CD4-positive, CD25-positive, alpha-beta regulatory T cell (primary cell): ENCODE results near the gene LMLN. TPM values are rescaled to one million over a fixed set of nuclear protein-coding genes. Genes with fewer than 3 reads are reported as not detected.

Experiments
- ATAC-seq, 2 donors: fragments of 150-1000 bp; cut with Tn5 transposase; one replicate each; pipeline ENCODE4 v1.10.0; 2021; ENCODE audit warnings: low read depth in 2 of 2, moderate number of reproducible peaks in 2 of 2, moderate library complexity in 1 of 2
- DNase-seq, 3 donors: peaks; one replicate each; pipeline versions ENCODE4 v3.0.0 to v3.0.0-alpha.2; 2012 to 2022; ENCODE audit warnings: mixed read lengths in 1 of 3
- H3K27ac ChIP-seq: one replicate; pipeline ENCODE4 v1.7.0; 2013; ENCODE audit warnings: mild to moderate bottlenecking, low read length; ENCODE audit not compliant: insufficient read depth, poor library complexity, severe bottlenecking
- H3K27me3 ChIP-seq: one replicate; pipeline ENCODE4 v1.7.0; 2013; ENCODE audit warnings: low read length; ENCODE audit not compliant: control insufficient read depth, insufficient read depth
- H3K36me3 ChIP-seq: one replicate; pipeline ENCODE4 v1.7.0; 2013; ENCODE audit warnings: mild to moderate bottlenecking, low read length, moderate library complexity; ENCODE audit not compliant: control insufficient read depth, insufficient read depth
- H3K4me1 ChIP-seq: 2 replicates; pipeline ENCODE4 v1.7.0; 2013; ENCODE audit warnings: mild to moderate bottlenecking, low read length; ENCODE audit not compliant: insufficient read depth, control insufficient read depth, poor library complexity, severe bottlenecking
- H3K4me3 ChIP-seq: one replicate; pipeline ENCODE4 v1.7.0; 2013; ENCODE audit warnings: low read depth, mild to moderate bottlenecking, low read length, moderate library complexity
- H3K9me3 ChIP-seq, 2 experiments: 1 replicate in 1 of 2; 2 replicates in 1 of 2; pipeline ENCODE4 v1.7.0; 2013; ENCODE audit warnings: low read length in 2 of 2, mild to moderate bottlenecking in 1 of 2, moderate library complexity in 1 of 2; ENCODE audit not compliant: control insufficient read depth in 2 of 2
- H3K27ac Mint-ChIP-seq, 3 donors: one replicate each; pipeline ENCODE4 v1.8.0; 2020 to 2022; ENCODE audit warnings: mild to moderate bottlenecking in 3 of 3, mixed read lengths in 3 of 3, moderate library complexity in 2 of 3
- H3K27me3 Mint-ChIP-seq: one replicate; pipeline ENCODE4 v1.8.0; 2022; ENCODE audit warnings: mild to moderate bottlenecking, mixed read lengths
- H3K36me3 Mint-ChIP-seq: one replicate; pipeline ENCODE4 v1.8.0; 2020; ENCODE audit warnings: mixed read lengths
- H3K4me1 Mint-ChIP-seq, 4 donors: one replicate each; pipeline ENCODE4 v1.8.0; 2020 to 2022; ENCODE audit warnings: mixed read lengths in 4 of 4, mild to moderate bottlenecking in 1 of 4
- H3K4me3 Mint-ChIP-seq, 4 donors: one replicate each; pipeline ENCODE4 v1.8.0; 2020 to 2022; ENCODE audit warnings: mild to moderate bottlenecking in 4 of 4, mixed read lengths in 4 of 4, moderate library complexity in 3 of 4
- H3K9me3 Mint-ChIP-seq, 7 donors: one replicate each; pipeline ENCODE4 v1.8.0; 2020 to 2022; ENCODE audit warnings: mixed read lengths in 7 of 7, mild to moderate bottlenecking in 3 of 7, moderate library complexity in 2 of 7
- polyA plus RNA-seq, 4 donors: library from polyadenylated mRNA; unstranded; fragments of 300-500 nt; fragmentation: Illumina TruSeq; gene quantifications; one replicate each; pipeline ENCODE4 v1.2.3, GENCODE V29; 2021
- total RNA-seq: library from RNA; stranded (reverse); gene quantifications from one replicate; pipeline ENCODE4 v1.2.3, GENCODE V29; 2022

LMLN gene
- total and polyA plus RNA-seq, 5 donors from 2014 or later: 0.57 to 2.5 (median 1.8) TPM

- no peak for ATAC-seq
- no peaks in the 10 kb centered on the region for H3K36me3 Mint-ChIP-seq
- peaks cover 12% of the 10 kb centered on the region for H3K27me3 ChIP-seq
- H3K4me3 Mint-ChIP-seq: no peak overlapping the region
- no peak for DNase-seq
- H3K9me3 Mint-ChIP-seq: no peaks in the 10 kb centered on the region
- H3K27ac Mint-ChIP-seq: no peak overlapping the region
- H3K4me1 ChIP-seq: no peaks in the 10 kb centered on the region
- H3K9me3 ChIP-seq: no peaks in the 10 kb centered on the region
- H3K4me3 ChIP-seq: no peak overlapping the region
- peaks cover 21% of the 10 kb centered on the region for H3K27me3 Mint-ChIP-seq
- no peaks in the 10 kb centered on the region for H3K4me1 Mint-ChIP-seq
- H3K36me3 ChIP-seq: no peaks in the 10 kb centered on the region
- no peak overlapping the region for H3K27ac ChIP-seq
Observed at GRCh38 chr3:198061119-198062067, 101.4 kb downstream of the LMLN start.

DNA sequence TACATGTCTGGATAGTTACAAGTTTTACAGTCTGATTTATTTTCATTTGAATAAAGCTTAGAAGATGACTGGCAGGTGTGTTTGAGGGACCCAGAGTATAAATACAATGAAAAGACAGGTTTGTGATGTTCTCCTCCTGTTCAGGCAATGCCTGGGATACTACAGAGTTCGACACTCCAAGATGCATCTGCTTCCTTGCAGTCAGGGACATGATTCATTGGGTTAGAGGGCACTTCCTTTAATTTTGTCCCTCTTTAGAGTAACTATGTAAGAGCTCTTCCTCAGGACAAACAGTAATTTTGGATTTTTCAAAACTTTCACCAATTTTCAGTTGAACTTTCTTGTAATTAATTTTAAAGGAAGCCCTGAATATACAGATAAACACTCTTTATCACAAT is 102.0 kb downstream of the LMLN start:
- no peak overlapping the region for H3K27ac ChIP-seq
- Mint-ChIP-seq H3K9me3 (no peaks in the 10 kb centered on the region), H3K27ac (no peak overlapping the region), H3K4me3 (no peak overlapping the region), H3K27me3 (peaks cover 21% of the 10 kb centered on the region), H3K36me3 (no peaks in the 10 kb centered on the region), H3K4me1 (no peaks in the 10 kb centered on the region)
- peaks cover 12% of the 10 kb centered on the region for H3K27me3 ChIP-seq
- DNase-seq: no peak
- no peaks in the 10 kb centered on the region for H3K36me3 ChIP-seq
- H3K4me3 ChIP-seq: no peak overlapping the region
- ATAC-seq: no peak
- H3K4me1 ChIP-seq: no peaks in the 10 kb centered on the region
- H3K9me3 ChIP-seq: no peaks in the 10 kb centered on the region

DNA sequence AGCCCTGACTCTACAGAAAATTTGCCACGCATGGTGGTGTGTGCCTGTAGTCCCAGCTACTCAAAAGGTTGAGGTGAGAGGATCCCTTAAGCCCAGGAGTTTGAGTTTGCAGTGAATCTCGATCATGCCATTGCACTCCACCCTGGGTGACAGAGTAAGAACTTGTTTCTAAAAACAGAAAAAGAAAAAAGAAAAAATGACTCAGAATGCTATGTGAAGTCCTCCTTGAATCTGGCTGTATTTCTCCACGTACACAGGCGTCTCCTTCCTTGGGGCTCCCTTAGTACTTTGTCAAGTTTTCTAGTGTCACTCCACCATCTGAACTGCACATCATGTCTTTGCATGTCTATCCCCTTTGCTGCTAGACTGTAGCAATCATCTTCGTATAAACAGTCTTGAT is 104.4 kb downstream of the LMLN start:
- Histone ChIP-seq H3K4me3 (no peak overlapping the region), H3K36me3 (no peaks in the 10 kb centered on the region), H3K4me1 (no peaks in the 10 kb centered on the region), H3K27me3 (peaks cover 5% of the 10 kb centered on the region), H3K9me3 (no peaks in the 10 kb centered on the region), H3K27ac (no peak overlapping the region)
- H3K9me3 Mint-ChIP-seq: no peaks in the 10 kb centered on the region
- no peak overlapping the region for H3K27ac Mint-ChIP-seq
- no peak overlapping the region for H3K4me3 Mint-ChIP-seq
- peaks cover 27% of the 10 kb centered on the region for H3K27me3 Mint-ChIP-seq
- no peaks in the 10 kb centered on the region for H3K36me3 Mint-ChIP-seq
- no peaks in the 10 kb centered on the region for H3K4me1 Mint-ChIP-seq
- ATAC-seq (no peak), DNase-seq (no peak)

- H3K9me3 ChIP-seq: no peaks in the 10 kb centered on the region
- Mint-ChIP-seq H3K36me3 (no peaks in the 10 kb centered on the region), H3K9me3 (no peaks in the 10 kb centered on the region), H3K4me3 (no peak overlapping the region), H3K27ac (no peak overlapping the region), H3K4me1 (no peaks in the 10 kb centered on the region), H3K27me3 (peaks cover 22% of the 10 kb centered on the region)
- DNase-seq: no peak
- H3K36me3 ChIP-seq: no peaks in the 10 kb centered on the region
- no peaks in the 10 kb centered on the region for H3K4me1 ChIP-seq
- peaks cover 5% of the 10 kb centered on the region for H3K27me3 ChIP-seq
- no peak overlapping the region for H3K27ac ChIP-seq
- ATAC-seq: no peak
- no peak overlapping the region for H3K4me3 ChIP-seq
Observed at GRCh38 chr3:198065897-198066296, 105.9 kb downstream of the LMLN start.

DNA sequence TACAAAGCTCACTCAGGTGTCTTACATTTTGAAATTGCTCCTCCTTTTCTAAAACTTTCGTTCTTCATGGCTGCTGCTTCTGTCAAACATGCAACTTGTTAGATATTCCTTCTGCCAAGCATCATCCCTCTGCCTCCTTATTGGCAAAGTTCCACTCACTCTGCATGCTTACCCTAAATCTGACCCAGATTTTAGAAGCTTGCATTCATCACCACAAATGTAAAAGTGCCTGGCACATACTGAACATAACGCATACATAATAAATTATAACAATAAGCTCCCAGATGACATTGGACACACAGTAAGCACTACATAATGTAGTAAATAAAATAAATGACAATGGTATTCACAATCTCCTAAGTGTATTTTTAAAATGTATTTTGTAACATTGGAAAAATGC is 107.4 kb downstream of the LMLN start:
- Mint-ChIP-seq H3K36me3 (no peaks in the 10 kb centered on the region), H3K4me1 (peaks cover 0 to 4% (median 0%) of the 10 kb centered on the region in 4 donors), H3K27ac (peak overlapping the region in 1 of 3 donors; percentile 70), H3K27me3 (peaks cover 12% of the 10 kb centered on the region), H3K9me3 (no peaks in the 10 kb centered on the region), H3K4me3 (no peak overlapping the region)
- Histone ChIP-seq H3K4me1 (no peaks in the 10 kb centered on the region), H3K27ac (no peak overlapping the region), H3K4me3 (no peak overlapping the region), H3K36me3 (no peaks in the 10 kb centered on the region), H3K27me3 (no peaks in the 10 kb centered on the region), H3K9me3 (no peaks in the 10 kb centered on the region)
- ATAC-seq (no peak), DNase-seq (no peak)

DNA sequence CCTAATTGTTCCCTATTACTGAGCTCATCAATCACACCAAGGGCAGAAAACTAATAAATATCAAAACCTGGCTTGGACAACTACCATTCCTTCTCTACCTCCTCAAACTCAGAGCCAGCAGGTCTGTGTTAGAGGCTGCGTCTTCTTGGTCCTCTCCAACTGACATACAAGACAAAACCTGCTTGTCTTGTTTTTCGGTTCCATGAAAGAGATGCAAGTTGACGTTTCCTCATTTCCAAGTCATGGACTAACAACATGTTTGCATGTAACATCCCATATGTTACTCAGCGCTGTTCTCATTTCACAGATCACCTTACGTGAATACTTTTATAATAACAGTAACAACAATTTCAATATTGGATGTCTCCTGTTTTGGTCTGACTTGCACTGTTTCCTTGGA is 110.9 kb downstream of the LMLN start:
- H3K27me3 Mint-ChIP-seq: peaks cover 14% of the 10 kb centered on the region
- H3K4me1 Mint-ChIP-seq: peaks cover 0 to 4% (median 0%) of the 10 kb centered on the region in 4 donors
- no peak overlapping the region for H3K27ac Mint-ChIP-seq

GRCh38 chr3:198071602-198072287 is 111.7 kb downstream of the LMLN start:
- H3K36me3 Mint-ChIP-seq: no peaks in the 10 kb centered on the region
- peaks cover 0 to 4% (median 0%) of the 10 kb centered on the region in 4 donors for H3K4me1 Mint-ChIP-seq
- ATAC-seq: peak; percentile 97 to 99
- peaks cover 17% of the 10 kb centered on the region for H3K27me3 Mint-ChIP-seq
- H3K9me3 Mint-ChIP-seq: peaks cover 0 to 2% (median 0%) of the 10 kb centered on the region in 7 donors
- H3K4me3 Mint-ChIP-seq: no peak overlapping the region
- no peaks in the 10 kb centered on the region for H3K9me3 ChIP-seq
- peak in 1 of 3 donors; percentile 55 for DNase-seq
- no peak overlapping the region for H3K4me3 ChIP-seq
- peaks cover 15% of the 10 kb centered on the region for H3K27me3 ChIP-seq
- H3K27ac Mint-ChIP-seq: no peak overlapping the region
- H3K36me3 ChIP-seq: no peaks in the 10 kb centered on the region
- H3K4me1 ChIP-seq: no peaks in the 10 kb centered on the region
- H3K27ac ChIP-seq: no peak overlapping the region

More for the DNA sequence above, 110.9 kb downstream of the LMLN start:
- Histone ChIP-seq H3K36me3 (no peaks in the 10 kb centered on the region), H3K4me1 (no peaks in the 10 kb centered on the region), H3K27me3 (peaks cover 12% of the 10 kb centered on the region), H3K9me3 (no peaks in the 10 kb centered on the region), H3K4me3 (no peak overlapping the region), H3K27ac (no peak overlapping the region)
- DNase-seq (no peak), ATAC-seq (no peak)
- no peak overlapping the region for H3K4me3 Mint-ChIP-seq
- H3K36me3 Mint-ChIP-seq: no peaks in the 10 kb centered on the region
- H3K9me3 Mint-ChIP-seq: peaks cover 0 to 1% (median 0%) of the 10 kb centered on the region in 7 donors
